Spleen (tissue), 7 donors: ENCODE results near the gene SDC3.
"Not testable (repeated sequence)": the region's sequence is repeated elsewhere in the genome, so short reads cannot be mapped to it uniquely, and the experiment has no call there.

Experiments used
- POLR2A ChIP-seq, 3 donors: fragments of 450-650 bp; IDR thresholded peaks; one replicate each; pipeline ENCODE4 v1.5.1; 2017; ENCODE audit warnings: antibody characterized with exemption in 3 of 3, mild to moderate bottlenecking in 1 of 3
- TF ChIP-seq, protein P1 (sequence below), 11 experiments: fragments of 200-600 bp in 7 of 11; fragments of 450-650 bp in 4 of 11; sonication (generic) in 4 of 11; IDR thresholded peaks in 8 of 11; conservative IDR thresholded peaks in 3 of 11; 1 replicate in 7 of 11; 2 replicates in 4 of 11; pipeline versions ENCODE4 v1.4.0 to v1.8.0; 2016 to 2021; ENCODE audit warnings: antibody characterized with exemption in 11 of 11, inconsistent platforms in 4 of 11, mild to moderate bottlenecking in 1 of 11
- donor health status: DM: no; HTN: no; CAD: no; lungs with moderate emphysema.
- donor health status: DM: no; HTN: no; CAD: no.
- donor health status: DM: no; HTN: no; CAD: no.

DNA sequence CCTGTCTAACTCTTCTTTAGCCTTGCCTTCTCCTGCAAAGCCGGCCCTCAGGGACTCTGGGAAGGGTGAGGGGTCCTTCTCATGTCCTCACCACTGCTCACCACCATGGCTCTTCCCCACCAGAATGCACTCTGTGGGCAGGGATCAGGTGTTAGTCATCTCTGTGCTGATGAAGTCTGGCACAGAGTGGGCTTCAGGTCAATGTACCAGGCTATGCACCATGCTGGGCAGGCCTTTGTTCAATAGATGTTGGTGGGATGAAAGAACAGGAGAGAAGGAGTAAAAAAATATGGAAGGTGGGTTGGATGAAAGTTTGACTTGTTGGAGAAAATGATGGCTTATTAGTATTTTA lies 40.9 kb upstream of the SDC3 start:
- TF ChIP-seq, protein P1, sequence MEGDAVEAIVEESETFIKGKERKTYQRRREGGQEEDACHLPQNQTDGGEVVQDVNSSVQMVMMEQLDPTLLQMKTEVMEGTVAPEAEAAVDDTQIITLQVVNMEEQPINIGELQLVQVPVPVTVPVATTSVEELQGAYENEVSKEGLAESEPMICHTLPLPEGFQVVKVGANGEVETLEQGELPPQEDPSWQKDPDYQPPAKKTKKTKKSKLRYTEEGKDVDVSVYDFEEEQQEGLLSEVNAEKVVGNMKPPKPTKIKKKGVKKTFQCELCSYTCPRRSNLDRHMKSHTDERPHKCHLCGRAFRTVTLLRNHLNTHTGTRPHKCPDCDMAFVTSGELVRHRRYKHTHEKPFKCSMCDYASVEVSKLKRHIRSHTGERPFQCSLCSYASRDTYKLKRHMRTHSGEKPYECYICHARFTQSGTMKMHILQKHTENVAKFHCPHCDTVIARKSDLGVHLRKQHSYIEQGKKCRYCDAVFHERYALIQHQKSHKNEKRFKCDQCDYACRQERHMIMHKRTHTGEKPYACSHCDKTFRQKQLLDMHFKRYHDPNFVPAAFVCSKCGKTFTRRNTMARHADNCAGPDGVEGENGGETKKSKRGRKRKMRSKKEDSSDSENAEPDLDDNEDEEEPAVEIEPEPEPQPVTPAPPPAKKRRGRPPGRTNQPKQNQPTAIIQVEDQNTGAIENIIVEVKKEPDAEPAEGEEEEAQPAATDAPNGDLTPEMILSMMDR (IDR thresholded peaks at IDR 0.05 in 8 of 11, conservative IDR thresholded peaks at IDR 0.05 in 3 of 11), result not testable (repeated sequence)
- not testable (repeated sequence) for TF ChIP-seq POLR2A (IDR thresholded peaks at IDR 0.05)
